SK-N-SH (cell line): ENCODE measurements around the gene PUS3. TPM values are rescaled to one million over a fixed set of nuclear protein-coding genes. Genes with fewer than 3 reads are reported as not detected.

Source experiments
- CTCF ChIA-PET: fragments of 300-600, 350-600 bp; formaldehyde crosslinking; extraction: SDS; loops from one replicate; lab custom pipeline; 2021; lab: Yijun Ruan, JAX
- POLR2A ChIA-PET: fragments of 350-600 bp; sonication (Branson Sonifier 250); formaldehyde crosslinking; extraction: SDS; loops from one replicate; lab custom pipeline; 2020; ENCODE audit warnings: antibody characterized with exemption, inconsistent platforms; lab: Yijun Ruan, JAX
- DNase-seq: peaks from one replicate; pipeline ENCODE4 v3.0.0; 2012
- H2AFZ ChIP-seq: fragments of 200-600 bp; sonication (generic); 2 replicates; pipeline ENCODE4 v1.8.1; 2016; ENCODE audit warnings: antibody characterized with exemption, mild to moderate bottlenecking, low read depth
- H3F3A ChIP-seq: fragments of 200-600 bp; sonication (generic); replicated peaks from 2 replicates; pipeline ENCODE3; 2016; ENCODE audit warnings: antibody characterized with exemption, mild to moderate bottlenecking; ENCODE audit not compliant: insufficient read depth
- H3K27ac ChIP-seq, 2 experiments: fragments of 200-500 bp in 1 of 2; fragments of 200-600 bp in 1 of 2; sonication (Bioruptor generic) in 1 of 2; sonication (generic), shearing (Covaris generic) in 1 of 2; 2 replicates each; pipeline versions ENCODE4 v1.5.1 to v1.6.1; 2014 to 2016; ENCODE audit warnings: low read depth in 2 of 2, inconsistent platforms in 1 of 2, low read length in 1 of 2, mild to moderate bottlenecking in 1 of 2, mixed read lengths in 1 of 2
- H3K27me3 ChIP-seq: fragments of 200-600 bp; sonication (generic), shearing (Covaris generic); 2 replicates; pipeline ENCODE4 v1.6.1; 2016; ENCODE audit warnings: mixed run types; ENCODE audit not compliant: insufficient read depth
- H3K36me3 ChIP-seq, 2 experiments: fragments of 200-500 bp in 1 of 2; fragments of 200-600 bp in 1 of 2; sonication (Bioruptor generic) in 1 of 2; sonication (generic) in 1 of 2; replicated peaks in 1 of 2; 2 replicates each; pipeline versions ENCODE3 to v1.5.1; 2014 to 2016; ENCODE audit warnings: low read length in 1 of 2, mild to moderate bottlenecking in 1 of 2; ENCODE audit not compliant: insufficient read depth in 2 of 2, control insufficient read depth in 1 of 2
- H3K4me1 ChIP-seq, 2 experiments: fragments of 200-500 bp in 1 of 2; fragments of 200-600 bp in 1 of 2; sonication (Bioruptor generic) in 1 of 2; sonication (generic), shearing (Covaris generic) in 1 of 2; 2 replicates each; pipeline versions ENCODE4 v1.5.1 to v1.6.1; 2014 to 2016; ENCODE audit warnings: low read depth in 1 of 2, low read length in 1 of 2, mixed run types in 1 of 2; ENCODE audit not compliant: insufficient read depth in 2 of 2, control insufficient read depth in 1 of 2
- H3K4me2 ChIP-seq: fragments of 200-600 bp; sonication (generic), shearing (Covaris generic); 2 replicates; pipeline ENCODE4 v1.6.1; 2017; ENCODE audit warnings: mixed run types
- H3K4me3 ChIP-seq, 2 experiments: fragments of 200-500 bp in 1 of 2; fragments of 200-600 bp in 1 of 2; sonication (Bioruptor generic) in 1 of 2; sonication (generic), shearing (Covaris generic) in 1 of 2; 2 replicates each; pipeline versions ENCODE4 v1.5.1 to v1.8.1; 2014 to 2016; ENCODE audit warnings: low read depth in 2 of 2, inconsistent platforms in 1 of 2, low read length in 1 of 2, mild to moderate bottlenecking in 1 of 2, mixed read lengths in 1 of 2, moderate library complexity in 1 of 2
- H3K79me2 ChIP-seq: fragments of 200-600 bp; sonication (generic); 2 replicates; pipeline ENCODE4 v1.8.1; 2017; ENCODE audit warnings: mild to moderate bottlenecking; ENCODE audit not compliant: insufficient read depth
- H3K9ac ChIP-seq: fragments of 200-600 bp; sonication (generic); 2 replicates; pipeline ENCODE4 v1.6.1; 2017; ENCODE audit warnings: mixed run types
- H3K9me2 ChIP-seq: fragments of 200-600 bp; sonication (generic); 2 replicates; pipeline ENCODE4 v1.6.1; 2017; ENCODE audit warnings: mixed run types
- H3K9me3 ChIP-seq: fragments of 200-600 bp; sonication (generic); 2 replicates; pipeline ENCODE4 v1.6.1; 2017; ENCODE audit warnings: mixed run types, mild to moderate bottlenecking, moderate library complexity
- H4K20me1 ChIP-seq: fragments of 200-600 bp; sonication (generic); 2 replicates; pipeline ENCODE4 v1.6.1; 2017; ENCODE audit warnings: mild to moderate bottlenecking, mixed run types; ENCODE audit not compliant: insufficient read depth
- EP300 ChIP-seq, 2 experiments: IDR thresholded peaks; 2 replicates each; pipeline versions ENCODE4 v1.4.0 to v1.6.1; 2012; ENCODE audit warnings: borderline replicate concordance in 1 of 2, low read depth in 1 of 2, low read length in 1 of 2
- FOSL2 ChIP-seq: IDR thresholded peaks from 2 replicates; pipeline ENCODE4 v1.4.0; 2012; ENCODE audit warnings: low read depth, mild to moderate bottlenecking, moderate library complexity, borderline replicate concordance
- GABPA ChIP-seq: IDR thresholded peaks from 2 replicates; pipeline ENCODE4 v1.4.0; 2012; ENCODE audit warnings: low read depth, mild to moderate bottlenecking
- IRF3 ChIP-seq: fragments of 150-350 bp; IDR thresholded peaks from 2 replicates; pipeline ENCODE4 v1.6.1; 2016; ENCODE audit warnings: mild to moderate bottlenecking, low read depth, low read length
- JUND ChIP-seq: IDR thresholded peaks from 2 replicates; pipeline ENCODE4 v1.4.0; 2012
- MEF2A ChIP-seq: IDR thresholded peaks from 2 replicates; pipeline ENCODE4 v1.4.0; 2012; ENCODE audit warnings: low read depth, borderline replicate concordance
- POLR2AphosphoS5 ChIP-seq: IDR thresholded peaks from 2 replicates; pipeline ENCODE4 v1.6.1; 2012; ENCODE audit warnings: low read depth, low read length
- RAD21 ChIP-seq: IDR thresholded peaks from 2 replicates; pipeline ENCODE4 v1.6.1; 2012; ENCODE audit warnings: mild to moderate bottlenecking, low read length
- SIN3A ChIP-seq: IDR thresholded peaks from 2 replicates; pipeline ENCODE4 v1.6.1; 2012; ENCODE audit warnings: low read depth, mild to moderate bottlenecking, low read length, moderate library complexity, borderline replicate concordance
- YY1 ChIP-seq: IDR thresholded peaks from 2 replicates; pipeline ENCODE4 v1.4.0; 2012; ENCODE audit warnings: low read depth, mild to moderate bottlenecking
- WGBS: methylation state at CpG from one replicate; pipeline ENCODE4 v1.1.6; 2017; ENCODE audit warnings: low lambda C conversion rate; 5-methylcytosine and 5-hydroxymethylcytosine counted together
- polyA plus RNA-seq, 3 experiments: library from polyadenylated mRNA; depleted of rRNA; stranded (reverse); fragments of >200 nt; gene quantifications; 2 replicates each; pipeline ENCODE4 v1.2.3, GENCODE V29; 2012
- TF ChIP-seq, protein P1 (sequence below): fragments of 200-600 bp; sonication (generic); IDR thresholded peaks from 2 replicates; pipeline ENCODE4 v1.6.1; 2017; ENCODE audit warnings: antibody characterized with exemption, mild to moderate bottlenecking, moderate library complexity
- TF ChIP-seq, protein P2 (sequence below): IDR thresholded peaks from 2 replicates; pipeline ENCODE4 v1.6.1; 2012; ENCODE audit warnings: mild to moderate bottlenecking, low read depth, low read length, moderate library complexity

PUS3 gene
- polyA plus RNA-seq, 1 of the 3 experiments (the other 2 are of a cell fraction): 7.0 TPM

- H3K4me2 ChIP-seq: peak overlapping the region; percentile 91
- peaks cover 33% of the 10 kb centered on the region for H3K79me2 ChIP-seq
- no peaks in the 10 kb centered on the region for H3K9me2 ChIP-seq
- H3K36me3 ChIP-seq: peaks cover 0 to 31% of the 10 kb centered on the region in 2 experiments
- peaks cover 0 to 8% of the 10 kb centered on the region in 2 experiments; a peak in 2 of 4 replicates for H3K4me1 ChIP-seq
- TF ChIP-seq YY1: peak; percentile 51
- TF ChIP-seq, protein P1, sequence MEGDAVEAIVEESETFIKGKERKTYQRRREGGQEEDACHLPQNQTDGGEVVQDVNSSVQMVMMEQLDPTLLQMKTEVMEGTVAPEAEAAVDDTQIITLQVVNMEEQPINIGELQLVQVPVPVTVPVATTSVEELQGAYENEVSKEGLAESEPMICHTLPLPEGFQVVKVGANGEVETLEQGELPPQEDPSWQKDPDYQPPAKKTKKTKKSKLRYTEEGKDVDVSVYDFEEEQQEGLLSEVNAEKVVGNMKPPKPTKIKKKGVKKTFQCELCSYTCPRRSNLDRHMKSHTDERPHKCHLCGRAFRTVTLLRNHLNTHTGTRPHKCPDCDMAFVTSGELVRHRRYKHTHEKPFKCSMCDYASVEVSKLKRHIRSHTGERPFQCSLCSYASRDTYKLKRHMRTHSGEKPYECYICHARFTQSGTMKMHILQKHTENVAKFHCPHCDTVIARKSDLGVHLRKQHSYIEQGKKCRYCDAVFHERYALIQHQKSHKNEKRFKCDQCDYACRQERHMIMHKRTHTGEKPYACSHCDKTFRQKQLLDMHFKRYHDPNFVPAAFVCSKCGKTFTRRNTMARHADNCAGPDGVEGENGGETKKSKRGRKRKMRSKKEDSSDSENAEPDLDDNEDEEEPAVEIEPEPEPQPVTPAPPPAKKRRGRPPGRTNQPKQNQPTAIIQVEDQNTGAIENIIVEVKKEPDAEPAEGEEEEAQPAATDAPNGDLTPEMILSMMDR: no peak
- H3K27me3 ChIP-seq: peaks cover 12% of the 10 kb centered on the region; the same call in 1 of the 2 replicates
- peak overlapping the region; percentile 95 to 98 for H3K4me3 ChIP-seq
- no peaks in the 10 kb centered on the region for H3F3A ChIP-seq
- H3K27ac ChIP-seq: peak overlapping the region; percentile 44 to 81; a peak in 3 of 4 replicates
- peak overlapping the region; percentile 96 for H2AFZ ChIP-seq
- POLR2A ChIA-PET: interaction anchor here (0.7 to 1.4 kb wide), 7 partner anchors 8 to 895 kb away, joined by 3 to 11 read pairs (median 4); partner anchors contain the start of genes HYLS1 and STT3A
- no peaks in the 10 kb centered on the region for H3K9me3 ChIP-seq
- peak overlapping the region; percentile 67 for H3K9ac ChIP-seq
- 13% methylated on average over 20 of the region's 20 CpGs for WGBS
- CTCF ChIA-PET: interaction anchor here (0.9 to 1.0 kb wide), 3 partner anchors 8 to 292 kb away, joined by 3 to 4 read pairs (median 3); no protein-coding TSS in a partner anchor
- DNase-seq: no peak
- no peaks in the 10 kb centered on the region for H4K20me1 ChIP-seq
Observed at GRCh38 chr11:125902277-125902926, 604 bp downstream of the PUS3 start.

DNA sequence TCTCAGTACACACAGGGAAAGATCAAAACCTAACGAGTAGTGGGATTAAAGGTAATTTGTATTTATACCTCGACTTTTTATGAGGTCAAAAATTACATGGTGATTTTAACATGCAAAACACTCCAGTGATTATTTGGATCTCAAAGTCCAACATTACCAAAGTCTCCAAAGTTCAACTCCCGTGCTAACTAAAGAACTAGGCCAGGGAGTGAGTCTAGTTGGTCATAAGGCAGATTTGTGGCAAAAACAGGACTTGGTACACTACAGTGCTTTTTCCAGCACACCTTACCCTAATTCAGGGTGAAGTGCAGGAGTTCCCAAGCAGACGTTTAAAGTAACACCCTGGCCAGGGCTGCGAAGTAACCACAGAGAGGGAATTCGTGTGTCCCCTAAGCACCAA lies 1.1 kb downstream of the PUS3 start:
- H3K79me2 ChIP-seq: peaks cover 36% of the 10 kb centered on the region
- H4K20me1 ChIP-seq: no peaks in the 10 kb centered on the region
- peaks cover 12% of the 10 kb centered on the region; the same call in 1 of the 2 replicates for H3K27me3 ChIP-seq
- ChIA-PET POLR2A (interaction anchor here (0.7 kb wide), 1 partner anchor 895 kb away, joined by 7 read pairs; no protein-coding TSS in a partner anchor), CTCF (no interaction called here)
- H3K36me3 ChIP-seq: peaks cover 0 to 33% of the 10 kb centered on the region in 2 experiments
- DNase-seq: no peak
- no peaks in the 10 kb centered on the region for H3F3A ChIP-seq
- H3K4me3 ChIP-seq: peak overlapping the region; percentile 95 to 98
- H3K9ac ChIP-seq: no peak overlapping the region
- H3K4me1 ChIP-seq: peaks cover 0 to 8% of the 10 kb centered on the region in 2 experiments; a peak in 2 of 4 replicates
- no peaks in the 10 kb centered on the region for H3K9me3 ChIP-seq
- H3K27ac ChIP-seq: no peak overlapping the region; a peak in 1 of 4 replicates
- TF ChIP-seq, protein P1: no peak
- no peak for TF ChIP-seq MEF2A
- no peak for TF ChIP-seq JUND
- no peak for TF ChIP-seq SIN3A
- TF ChIP-seq RAD21: no peak
- TF ChIP-seq IRF3: no peak
- no peak for TF ChIP-seq EP300 (IDR thresholded peaks at IDR 0.05; ENCODE audit: borderline replicate concordance in 1 of 2, low read depth in 1 of 2, low read length in 1 of 2)
- TF ChIP-seq GABPA: no peak
- TF ChIP-seq FOSL2: no peak
- TF ChIP-seq, protein P2, sequence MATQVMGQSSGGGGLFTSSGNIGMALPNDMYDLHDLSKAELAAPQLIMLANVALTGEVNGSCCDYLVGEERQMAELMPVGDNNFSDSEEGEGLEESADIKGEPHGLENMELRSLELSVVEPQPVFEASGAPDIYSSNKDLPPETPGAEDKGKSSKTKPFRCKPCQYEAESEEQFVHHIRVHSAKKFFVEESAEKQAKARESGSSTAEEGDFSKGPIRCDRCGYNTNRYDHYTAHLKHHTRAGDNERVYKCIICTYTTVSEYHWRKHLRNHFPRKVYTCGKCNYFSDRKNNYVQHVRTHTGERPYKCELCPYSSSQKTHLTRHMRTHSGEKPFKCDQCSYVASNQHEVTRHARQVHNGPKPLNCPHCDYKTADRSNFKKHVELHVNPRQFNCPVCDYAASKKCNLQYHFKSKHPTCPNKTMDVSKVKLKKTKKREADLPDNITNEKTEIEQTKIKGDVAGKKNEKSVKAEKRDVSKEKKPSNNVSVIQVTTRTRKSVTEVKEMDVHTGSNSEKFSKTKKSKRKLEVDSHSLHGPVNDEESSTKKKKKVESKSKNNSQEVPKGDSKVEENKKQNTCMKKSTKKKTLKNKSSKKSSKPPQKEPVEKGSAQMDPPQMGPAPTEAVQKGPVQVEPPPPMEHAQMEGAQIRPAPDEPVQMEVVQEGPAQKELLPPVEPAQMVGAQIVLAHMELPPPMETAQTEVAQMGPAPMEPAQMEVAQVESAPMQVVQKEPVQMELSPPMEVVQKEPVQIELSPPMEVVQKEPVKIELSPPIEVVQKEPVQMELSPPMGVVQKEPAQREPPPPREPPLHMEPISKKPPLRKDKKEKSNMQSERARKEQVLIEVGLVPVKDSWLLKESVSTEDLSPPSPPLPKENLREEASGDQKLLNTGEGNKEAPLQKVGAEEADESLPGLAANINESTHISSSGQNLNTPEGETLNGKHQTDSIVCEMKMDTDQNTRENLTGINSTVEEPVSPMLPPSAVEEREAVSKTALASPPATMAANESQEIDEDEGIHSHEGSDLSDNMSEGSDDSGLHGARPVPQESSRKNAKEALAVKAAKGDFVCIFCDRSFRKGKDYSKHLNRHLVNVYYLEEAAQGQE: no peak
- no peak for TF ChIP-seq YY1
- TF ChIP-seq POLR2AphosphoS5: no peak
- TF ChIP-seq, all 33 proteins: peak for 0
- H3K9me2 ChIP-seq: no peaks in the 10 kb centered on the region
- peak overlapping the region; percentile 91; the same call in 1 of the 2 replicates for H3K4me2 ChIP-seq
- H2AFZ ChIP-seq: no peak overlapping the region
- WGBS: 69% methylated on average over 6 of the region's 6 CpGs
